Body of pancreas (tissue), 4 donors: ENCODE results near the gene SH2B3. TPM values are rescaled to one million over a fixed set of nuclear protein-coding genes. Genes with fewer than 3 reads are reported as not detected.

Source experiments
- ATAC-seq: fragments of 150-250 bp; one replicate; pipeline ENCODE4 v1.9.1; 2016
- DNase-seq, 4 donors: peaks; one replicate each; pipeline ENCODE4 v3.0.0-alpha.2; 2019
- H3K27ac ChIP-seq, 4 donors: fragments of 200-600 bp; sonication (generic); 1 replicate in 3 of 4; 2 replicates in 1 of 4; pipeline versions ENCODE4 v1.5.1 to v1.6.1; 2016 to 2019; ENCODE audit warnings: mild to moderate bottlenecking in 1 of 4, mixed read lengths in 1 of 4, moderate library complexity in 1 of 4
- H3K27me3 ChIP-seq, 2 donors: fragments of 200-600 bp; sonication (generic); one replicate each; pipeline ENCODE4 v1.6.0; 2016; ENCODE audit warnings: mild to moderate bottlenecking in 1 of 2
- H3K36me3 ChIP-seq, 2 donors: fragments of 200-600 bp; sonication (generic); replicated peaks in 1 of 2; 2 replicates each; pipeline ENCODE4 v1.5.1; 2016; ENCODE audit warnings: low read depth in 2 of 2; ENCODE audit not compliant: insufficient read depth in 1 of 2
- H3K4me1 ChIP-seq: fragments of 200-600 bp; sonication (generic); one replicate; pipeline ENCODE4 v1.6.0; 2016
- H3K4me3 ChIP-seq, 2 donors: fragments of 200-600 bp; sonication (generic); 1 replicate in 1 of 2; 2 replicates in 1 of 2; pipeline ENCODE4 v1.5.1; 2016 to 2019
- H3K9me3 ChIP-seq, 3 donors: fragments of 200-600 bp; sonication (generic); 1 replicate in 2 of 3; 2 replicates in 1 of 3; pipeline ENCODE4 v1.5.1; 2016
- POLR2A ChIP-seq, 3 donors: fragments of 450-650 bp; IDR thresholded peaks; one replicate each; pipeline ENCODE4 v1.6.1; 2016; ENCODE audit warnings: antibody characterized with exemption in 3 of 3, mild to moderate bottlenecking in 2 of 3
- WGBS, 2 donors: methylation state at CpG; one replicate each; pipeline ENCODE4 v1.1.5; 2017; 5-methylcytosine and 5-hydroxymethylcytosine counted together
- intact Hi-C: fragments of 100-400 bp; cut with DNase I; formaldehyde crosslinking; loops from one replicate; pipeline ENCODE4 v1.15.1; 2023
- total RNA-seq, 2 donors: library from RNA; depleted of rRNA; stranded (reverse); fragments of >200 nt; gene quantifications; one replicate each; pipeline ENCODE4 v1.1.0, GENCODE V29; 2016
- TF ChIP-seq, protein P1 (sequence below), 7 experiments: fragments of 450-650 bp in 4 of 7; fragments of 200-600 bp in 3 of 7; sonication (generic) in 3 of 7; IDR thresholded peaks; one replicate each; pipeline ENCODE4 v1.5.1; 2016 to 2019; ENCODE audit warnings: antibody characterized with exemption in 7 of 7

SH2B3 gene
- total RNA-seq, 2 donors from 2014 or later: 23.1 to 41.9 TPM

DNA sequence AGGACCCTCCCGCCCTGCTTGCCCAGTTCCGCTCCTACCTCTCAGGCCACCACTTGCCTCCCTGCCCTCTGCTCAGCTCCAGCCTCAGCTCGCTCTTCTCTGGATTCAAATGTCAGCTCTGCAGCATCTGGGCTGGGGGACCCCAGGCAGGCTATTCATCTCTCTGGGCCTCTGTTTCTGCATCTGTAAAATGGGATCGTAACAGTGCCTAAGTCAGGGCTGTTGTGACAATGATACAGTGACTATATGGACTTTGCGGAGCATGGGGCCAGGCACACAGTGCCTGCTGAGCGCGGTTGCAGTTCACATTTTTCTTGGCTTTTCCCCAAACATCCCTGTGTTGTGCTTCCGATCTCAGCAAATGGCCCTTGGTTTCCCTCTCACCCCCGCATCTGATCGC is 39.6 kb upstream of the SH2B3 start:
- Histone ChIP-seq H3K27me3 (no peaks in the 10 kb centered on the region), H3K4me1 (peaks cover 81% of the 10 kb centered on the region), H3K9me3 (no peaks in the 10 kb centered on the region), H3K36me3 (no peaks in the 10 kb centered on the region), H3K4me3 (no peak overlapping the region), H3K27ac (no peak overlapping the region)
- WGBS, 2 donors: 94% methylated on average over 10 of the region's 10 CpGs
- ATAC-seq (no peak), DNase-seq (no peak)
- TF ChIP-seq POLR2A (IDR thresholded peaks at IDR 0.05): no peak
- TF ChIP-seq, protein P1, sequence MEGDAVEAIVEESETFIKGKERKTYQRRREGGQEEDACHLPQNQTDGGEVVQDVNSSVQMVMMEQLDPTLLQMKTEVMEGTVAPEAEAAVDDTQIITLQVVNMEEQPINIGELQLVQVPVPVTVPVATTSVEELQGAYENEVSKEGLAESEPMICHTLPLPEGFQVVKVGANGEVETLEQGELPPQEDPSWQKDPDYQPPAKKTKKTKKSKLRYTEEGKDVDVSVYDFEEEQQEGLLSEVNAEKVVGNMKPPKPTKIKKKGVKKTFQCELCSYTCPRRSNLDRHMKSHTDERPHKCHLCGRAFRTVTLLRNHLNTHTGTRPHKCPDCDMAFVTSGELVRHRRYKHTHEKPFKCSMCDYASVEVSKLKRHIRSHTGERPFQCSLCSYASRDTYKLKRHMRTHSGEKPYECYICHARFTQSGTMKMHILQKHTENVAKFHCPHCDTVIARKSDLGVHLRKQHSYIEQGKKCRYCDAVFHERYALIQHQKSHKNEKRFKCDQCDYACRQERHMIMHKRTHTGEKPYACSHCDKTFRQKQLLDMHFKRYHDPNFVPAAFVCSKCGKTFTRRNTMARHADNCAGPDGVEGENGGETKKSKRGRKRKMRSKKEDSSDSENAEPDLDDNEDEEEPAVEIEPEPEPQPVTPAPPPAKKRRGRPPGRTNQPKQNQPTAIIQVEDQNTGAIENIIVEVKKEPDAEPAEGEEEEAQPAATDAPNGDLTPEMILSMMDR (IDR thresholded peaks at IDR 0.05): no peak
- intact Hi-C loops: no loop called here

DNA sequence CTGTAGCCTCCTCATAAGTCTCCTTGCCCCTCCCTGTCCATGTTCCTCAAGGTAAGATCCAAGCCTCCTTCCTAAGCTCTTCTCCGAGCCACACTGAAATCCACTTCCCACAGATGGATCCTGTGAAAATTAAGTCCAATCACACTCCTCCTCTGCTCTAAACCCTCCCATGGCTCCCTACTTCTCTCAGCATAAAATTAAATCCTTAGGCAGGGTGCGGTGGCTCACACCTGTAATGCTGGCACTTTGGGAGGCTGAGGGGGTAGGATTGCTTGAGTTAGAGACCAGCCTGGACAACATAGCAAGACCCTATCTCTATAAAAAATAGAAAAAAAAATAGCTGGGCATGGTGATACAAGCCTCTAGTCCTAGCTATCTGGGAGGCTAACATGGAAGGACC is 39.1 kb upstream of the SH2B3 start:
- no peak overlapping the region for H3K4me3 ChIP-seq
- H3K9me3 ChIP-seq: no peaks in the 10 kb centered on the region
- ATAC-seq (no peak), DNase-seq (no peak)
- H3K27me3 ChIP-seq: no peaks in the 10 kb centered on the region
- peaks cover 76% of the 10 kb centered on the region for H3K4me1 ChIP-seq
- H3K36me3 ChIP-seq: no peaks in the 10 kb centered on the region
- intact Hi-C loops: no loop called here
- TF ChIP-seq, protein P1 (IDR thresholded peaks at IDR 0.05): no peak
- no peak for TF ChIP-seq POLR2A (IDR thresholded peaks at IDR 0.05)
- H3K27ac ChIP-seq: peak overlapping the region in 1 of 4 donors; percentile 86
- WGBS, 2 donors: 68 to 92% methylated on average over 2 of the region's 2 CpGs

DNA sequence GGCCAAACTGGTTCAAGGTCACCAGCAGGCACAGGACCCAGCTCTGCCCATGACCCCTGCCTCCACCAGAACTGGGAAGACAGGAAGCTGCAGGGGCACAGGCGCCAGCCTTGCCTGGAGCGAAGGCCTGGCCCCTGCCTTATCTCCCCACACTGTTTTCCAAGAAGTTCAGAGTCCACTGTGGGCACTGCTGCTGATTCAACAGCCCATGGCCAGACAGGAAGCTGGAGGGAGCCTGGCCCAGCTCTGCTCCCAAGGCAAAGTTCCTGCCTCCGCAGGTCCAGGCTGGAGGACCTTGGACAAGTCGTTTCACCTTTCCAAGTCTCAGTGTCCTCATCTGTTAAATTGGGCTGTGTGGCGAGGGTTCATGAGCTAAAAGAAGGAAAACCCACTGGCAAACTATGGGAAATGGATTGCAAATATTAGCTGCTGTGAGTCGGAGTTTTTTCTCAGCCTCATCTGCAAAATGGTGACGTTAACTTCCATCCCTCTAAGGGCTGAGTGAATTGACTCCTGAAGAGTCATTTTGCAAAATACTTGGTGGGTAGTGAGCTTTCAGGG is 38.0 kb upstream of the SH2B3 start:
- peak; percentile 82 to 89 (median 88) for DNase-seq
- peak; percentile 82 for ATAC-seq
- peaks cover 64% of the 10 kb centered on the region for H3K4me1 ChIP-seq
- TF ChIP-seq, protein P1 (IDR thresholded peaks at IDR 0.05): no peak
- peak; percentile 50 to 73 (median 73) for TF ChIP-seq POLR2A (IDR thresholded peaks at IDR 0.05)
- H3K27me3 ChIP-seq: no peaks in the 10 kb centered on the region
- no peaks in the 10 kb centered on the region for H3K9me3 ChIP-seq
- WGBS, 2 donors: 19 to 21% methylated on average over 4 to 7 of the region's 7 CpGs
- H3K27ac ChIP-seq: peak overlapping the region; percentile 77 to 87 (median 84)
- H3K4me3 ChIP-seq: no peak overlapping the region
- intact Hi-C loops: no loop called here
- H3K36me3 ChIP-seq: no peaks in the 10 kb centered on the region

DNA sequence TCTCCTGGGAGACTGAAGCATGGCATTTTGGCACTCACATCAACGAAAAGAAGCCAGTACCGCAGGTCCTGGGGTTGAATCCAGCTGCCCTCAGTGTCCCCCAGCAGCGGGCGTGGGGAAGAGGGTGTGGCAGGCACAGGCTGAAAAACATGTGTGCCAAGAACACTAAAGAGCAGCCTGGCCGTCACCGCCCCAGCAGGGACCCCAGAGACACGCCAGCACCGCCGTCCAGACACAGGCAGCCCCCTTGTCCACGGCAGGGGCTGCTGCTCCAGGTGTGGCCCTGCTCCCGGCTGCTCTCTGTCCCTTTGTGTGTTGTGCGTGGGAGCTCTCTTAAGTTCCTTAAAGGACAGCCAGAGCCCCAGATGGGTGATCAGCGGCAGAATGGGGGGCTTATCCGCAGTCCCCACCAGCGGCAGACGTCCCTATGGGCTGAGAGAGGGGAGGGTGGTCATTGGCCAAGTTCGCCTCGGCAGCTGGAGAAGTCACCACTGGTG is 37.4 kb upstream of the SH2B3 start:
- DNase-seq (peak; percentile 30 to 57 (median 40)), ATAC-seq (no peak)

More for the DNA sequence above, 37.4 kb upstream of the SH2B3 start:
- no peaks in the 10 kb centered on the region for H3K36me3 ChIP-seq
- intact Hi-C loops: no loop called here
- H3K27ac ChIP-seq: peak overlapping the region; percentile 77 to 87 (median 84)
- H3K27me3 ChIP-seq: no peaks in the 10 kb centered on the region
- WGBS, 2 donors: 0% methylated on average over 7 to 18 of the region's 18 CpGs
- peaks cover 58% of the 10 kb centered on the region for H3K4me1 ChIP-seq
- no peaks in the 10 kb centered on the region for H3K9me3 ChIP-seq
- H3K4me3 ChIP-seq: peak overlapping the region; percentile 62 to 85
- TF ChIP-seq, protein P1 (IDR thresholded peaks at IDR 0.05): no peak
- no peak for TF ChIP-seq POLR2A (IDR thresholded peaks at IDR 0.05)
